Tibial artery (tissue), 4 donors: Measurements from ENCODE around the gene IFT122.
"Not testable (repeated sequence)": the region's sequence is repeated elsewhere in the genome, so short reads cannot be mapped to it uniquely, and the experiment has no call there.

Experiments used
- DNase-seq, 2 donors: peaks; one replicate each; pipeline ENCODE4 v3.0.0-alpha.2; 2019
- H3K27ac ChIP-seq, 2 donors: fragments of 200-600 bp; sonication (generic) in 1 of 2; 1 replicate in 1 of 2; 2 replicates in 1 of 2; pipeline ENCODE4 v1.5.1; 2018 to 2019; ENCODE audit warnings: mild to moderate bottlenecking in 1 of 2
- H3K27me3 ChIP-seq, 2 donors: fragments of 200-600 bp; sonication (generic) in 1 of 2; one replicate each; pipeline versions ENCODE4 v1.5.1 to v1.6.0; 2016 to 2019
- H3K36me3 ChIP-seq, 3 donors: fragments of 200-600 bp; sonication (generic) in 2 of 3; one replicate each; pipeline ENCODE4 v1.5.1; 2016 to 2019; ENCODE audit warnings: mild to moderate bottlenecking in 2 of 3
- H3K4me1 ChIP-seq, 4 donors: fragments of 200-600 bp; sonication (generic) in 2 of 4; 1 replicate in 3 of 4; 2 replicates in 1 of 4; pipeline ENCODE4 v1.5.1; 2016 to 2019
- H3K4me3 ChIP-seq, 2 donors: fragments of 200-600 bp; sonication (generic) in 1 of 2; 1 replicate in 1 of 2; 2 replicates in 1 of 2; pipeline ENCODE4 v1.5.1; 2018 to 2019; ENCODE audit warnings: mild to moderate bottlenecking in 2 of 2
- H3K9me3 ChIP-seq, 3 donors: fragments of 200-600 bp; sonication (generic) in 1 of 3; one replicate each; pipeline ENCODE4 v1.5.1; 2016 to 2019
- intact Hi-C: fragments of 100-400 bp; cut with DNase I; formaldehyde crosslinking; loops from one replicate; pipeline ENCODE4 v1.15.0; 2023; ENCODE audit warnings: low total_unique reads
- TF ChIP-seq, protein P1 (sequence below), 2 experiments: fragments of 200-600 bp in 1 of 2; fragments of 450-650 bp in 1 of 2; IDR thresholded peaks; one replicate each; pipeline ENCODE4 v1.5.1; 2017 to 2019; ENCODE audit warnings: antibody characterized with exemption in 2 of 2, mild to moderate bottlenecking in 1 of 2, moderate library complexity in 1 of 2

Gene IFT122

DNA sequence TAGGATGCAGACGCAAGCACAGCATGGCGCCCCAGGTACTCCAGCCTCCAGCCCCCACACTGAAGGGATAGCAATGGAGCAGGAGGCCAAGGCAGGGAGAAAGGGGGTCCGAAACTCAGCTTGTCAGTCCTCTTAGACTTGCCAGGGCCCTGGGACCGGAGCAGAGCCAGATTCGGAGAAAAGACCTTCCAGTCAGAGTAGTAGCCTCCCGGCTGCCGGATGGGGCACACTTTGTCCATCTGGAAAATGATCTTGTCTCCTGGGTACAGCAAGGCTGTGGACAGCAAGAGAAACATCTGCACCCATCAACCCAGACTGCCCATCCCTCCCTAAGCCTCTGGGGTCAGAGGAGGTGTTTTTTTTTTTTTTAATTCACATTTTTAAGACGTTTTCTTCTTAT lies 35.9 kb upstream of the IFT122 start:
- Histone ChIP-seq H3K36me3 (no peaks in the 10 kb centered on the region), H3K9me3 (no peaks in the 10 kb centered on the region), H3K4me1 (no peaks in the 10 kb centered on the region), H3K27ac (no peak overlapping the region), H3K4me3 (no peak overlapping the region), H3K27me3 (no peaks in the 10 kb centered on the region)
- TF ChIP-seq, protein P1, sequence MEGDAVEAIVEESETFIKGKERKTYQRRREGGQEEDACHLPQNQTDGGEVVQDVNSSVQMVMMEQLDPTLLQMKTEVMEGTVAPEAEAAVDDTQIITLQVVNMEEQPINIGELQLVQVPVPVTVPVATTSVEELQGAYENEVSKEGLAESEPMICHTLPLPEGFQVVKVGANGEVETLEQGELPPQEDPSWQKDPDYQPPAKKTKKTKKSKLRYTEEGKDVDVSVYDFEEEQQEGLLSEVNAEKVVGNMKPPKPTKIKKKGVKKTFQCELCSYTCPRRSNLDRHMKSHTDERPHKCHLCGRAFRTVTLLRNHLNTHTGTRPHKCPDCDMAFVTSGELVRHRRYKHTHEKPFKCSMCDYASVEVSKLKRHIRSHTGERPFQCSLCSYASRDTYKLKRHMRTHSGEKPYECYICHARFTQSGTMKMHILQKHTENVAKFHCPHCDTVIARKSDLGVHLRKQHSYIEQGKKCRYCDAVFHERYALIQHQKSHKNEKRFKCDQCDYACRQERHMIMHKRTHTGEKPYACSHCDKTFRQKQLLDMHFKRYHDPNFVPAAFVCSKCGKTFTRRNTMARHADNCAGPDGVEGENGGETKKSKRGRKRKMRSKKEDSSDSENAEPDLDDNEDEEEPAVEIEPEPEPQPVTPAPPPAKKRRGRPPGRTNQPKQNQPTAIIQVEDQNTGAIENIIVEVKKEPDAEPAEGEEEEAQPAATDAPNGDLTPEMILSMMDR (IDR thresholded peaks at IDR 0.05): no peak
- DNase-seq: no peak
- intact Hi-C loops: loop anchor here (5.0 kb wide), 1 partner anchor 33 kb away; the partner anchor contains the start of gene MBD4

DNA sequence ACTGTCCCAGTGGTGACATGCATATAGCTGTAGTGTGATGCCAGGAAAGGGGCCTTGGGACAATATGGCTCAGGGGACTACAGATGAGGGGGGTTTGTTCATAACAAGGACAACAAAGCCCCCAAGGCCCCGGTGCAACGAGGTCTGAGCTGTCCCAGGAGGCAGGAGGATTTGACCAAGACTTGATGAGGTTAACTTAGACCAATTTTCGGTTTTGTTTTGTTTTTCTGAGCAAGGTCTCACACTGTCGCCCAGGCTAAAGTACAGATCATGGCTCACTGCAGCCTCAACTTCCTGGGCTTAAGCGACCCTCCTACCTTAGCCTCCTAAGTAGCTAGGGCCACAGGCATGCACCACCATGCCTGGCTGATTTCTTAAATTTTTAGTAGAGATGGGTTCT lies 35.4 kb upstream of the IFT122 start:
- no peaks in the 10 kb centered on the region for H3K4me1 ChIP-seq
- TF ChIP-seq, protein P1 (IDR thresholded peaks at IDR 0.05): no peak
- no peaks in the 10 kb centered on the region for H3K9me3 ChIP-seq
- H3K36me3 ChIP-seq: no peaks in the 10 kb centered on the region
- no peak for DNase-seq
- intact Hi-C loops: loop anchor here (5.0 kb wide), 2 partner anchors 33 to 343 kb away; partner anchors contain the start of gene MBD4
- no peaks in the 10 kb centered on the region for H3K27me3 ChIP-seq
- no peak overlapping the region for H3K27ac ChIP-seq
- no peak overlapping the region for H3K4me3 ChIP-seq

DNA sequence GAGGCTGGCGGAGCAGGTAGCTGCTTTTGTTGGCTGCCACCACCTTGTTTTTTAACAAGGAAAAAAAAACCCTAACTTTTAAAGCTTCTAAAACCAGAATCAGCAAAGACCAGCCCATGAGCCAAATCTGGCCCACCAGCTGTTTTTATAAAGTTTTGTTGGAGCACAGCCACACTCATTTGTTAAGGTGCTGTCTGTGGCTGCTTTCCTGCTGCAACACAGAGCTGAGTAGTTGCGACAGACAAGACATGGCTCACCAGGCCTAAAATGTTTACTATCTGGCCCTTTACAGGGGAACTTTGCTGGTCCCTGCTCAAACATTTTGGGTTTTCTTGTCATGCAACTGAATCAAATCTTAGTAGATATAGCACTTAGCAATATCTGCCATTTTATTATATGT lies 30.5 kb upstream of the IFT122 start:
- Histone ChIP-seq H3K4me3 (no peak overlapping the region), H3K36me3 (no peaks in the 10 kb centered on the region), H3K9me3 (no peaks in the 10 kb centered on the region), H3K4me1 (no peaks in the 10 kb centered on the region), H3K27me3 (peaks cover 0 to 4% of the 10 kb centered on the region in 2 donors), H3K27ac (no peak overlapping the region)
- TF ChIP-seq, protein P1 (IDR thresholded peaks at IDR 0.05): no peak
- intact Hi-C loops: loop anchor here (5.0 kb wide), 1 partner anchor 338 kb away; no protein-coding TSS in a partner anchor
- DNase-seq: no peak

DNA sequence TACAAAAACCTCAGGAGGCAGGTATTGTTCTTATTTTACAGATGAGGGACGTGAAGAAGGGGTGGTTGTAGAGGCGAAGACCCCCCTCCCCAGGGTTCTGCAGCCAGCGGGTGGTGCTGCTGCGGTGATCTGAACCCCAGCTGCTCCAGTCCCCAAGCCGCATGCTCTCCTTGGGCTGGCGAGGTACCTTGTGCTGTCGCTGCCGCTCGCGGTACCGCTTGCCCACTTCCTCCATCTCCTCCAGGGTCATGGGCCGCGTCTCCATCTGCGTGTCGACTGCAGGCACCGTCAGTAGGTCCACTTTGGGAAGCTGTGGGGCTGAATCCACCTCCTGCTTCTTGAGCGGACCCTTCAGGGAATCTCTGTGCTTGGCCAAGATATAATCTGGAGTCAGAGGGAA lies 29.1 kb upstream of the IFT122 start:
- TF ChIP-seq, protein P1 (IDR thresholded peaks at IDR 0.05): no peak
- Histone ChIP-seq H3K9me3 (no peaks in the 10 kb centered on the region), H3K36me3 (no peaks in the 10 kb centered on the region), H3K27me3 (peaks cover 0 to 4% of the 10 kb centered on the region in 2 donors), H3K4me1 (no peaks in the 10 kb centered on the region), H3K4me3 (no peak overlapping the region), H3K27ac (no peak overlapping the region)
- intact Hi-C loops: no loop called here
- DNase-seq: no peak

DNA sequence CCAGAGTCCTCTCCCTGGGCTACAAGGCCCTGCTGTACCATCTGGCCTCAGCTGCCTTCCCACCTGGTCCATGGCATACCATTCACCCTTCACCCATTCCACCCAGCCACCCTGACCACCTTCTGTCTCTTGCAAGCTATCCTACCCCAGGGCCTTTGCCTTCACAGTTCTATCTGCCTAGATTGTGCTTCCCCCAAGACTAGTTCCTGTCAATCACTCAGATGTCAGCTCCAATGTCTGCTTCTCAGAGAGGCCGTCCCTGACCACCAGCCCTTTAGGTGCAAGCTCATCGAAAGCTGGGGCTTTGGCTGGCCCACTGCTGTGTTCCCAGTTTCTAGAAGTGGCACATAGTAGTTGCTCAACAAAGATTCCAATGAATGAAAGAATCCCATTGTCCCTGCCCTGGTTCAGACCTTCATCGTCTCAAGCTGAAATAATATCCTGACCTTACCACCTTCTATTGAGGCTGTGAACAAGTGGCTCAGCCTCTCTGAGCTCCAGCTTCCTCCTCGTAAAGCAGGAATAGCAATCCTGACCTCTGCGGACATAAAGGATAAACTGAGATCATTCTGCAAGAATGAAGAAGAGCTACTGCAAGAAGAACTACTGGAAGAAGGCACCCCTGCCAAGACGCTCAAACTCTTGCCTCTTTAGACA lies 27.4 kb upstream of the IFT122 start:
- DNase-seq: peak in 1 of 2 donors; percentile 17
- TF ChIP-seq, protein P1 (IDR thresholded peaks at IDR 0.05): no peak
- no peak overlapping the region for H3K27ac ChIP-seq
- intact Hi-C loops: no loop called here
- H3K4me3 ChIP-seq: no peak overlapping the region
- peaks cover 0 to 4% of the 10 kb centered on the region in 2 donors for H3K27me3 ChIP-seq
- no peaks in the 10 kb centered on the region for H3K36me3 ChIP-seq
- no peaks in the 10 kb centered on the region for H3K4me1 ChIP-seq
- H3K9me3 ChIP-seq: no peaks in the 10 kb centered on the region

DNA sequence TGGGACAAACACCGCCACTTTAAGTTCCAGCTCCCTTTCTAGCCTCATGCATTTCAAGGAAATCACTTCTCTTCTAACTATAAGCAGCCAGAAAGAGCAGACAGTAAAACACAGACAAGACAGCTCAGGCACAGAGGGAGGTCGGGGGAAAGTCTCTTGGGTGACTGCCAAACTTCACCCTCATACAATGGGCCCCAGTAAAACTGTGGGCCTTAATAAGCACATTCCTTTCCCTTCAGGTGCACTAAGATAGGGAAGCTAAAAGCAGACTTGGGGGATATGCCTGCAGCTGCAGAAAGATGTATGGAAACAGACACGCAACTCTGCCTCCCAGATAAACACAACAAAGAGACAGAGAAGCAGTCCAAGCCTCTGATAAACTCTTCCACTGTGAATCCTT lies 26.8 kb upstream of the IFT122 start:
- DNase-seq, H3K27me3 ChIP-seq, H3K9me3 ChIP-seq, H3K4me1 ChIP-seq, H3K36me3 ChIP-seq, H3K27ac ChIP-seq, H3K4me3 ChIP-seq, intact Hi-C loops: not testable (repeated sequence)
